RPMI8226 (cell line): ENCODE data around the gene ZC3HAV1L.
"Not testable (repeated sequence)": the region's sequence is repeated elsewhere in the genome, so short reads cannot be mapped to it uniquely, and the experiment has no call there.

Experiments used
- DNase-seq: peaks from one replicate; pipeline ENCODE4 v3.0.0-alpha.2; 2015

ZC3HAV1L gene, protein sequence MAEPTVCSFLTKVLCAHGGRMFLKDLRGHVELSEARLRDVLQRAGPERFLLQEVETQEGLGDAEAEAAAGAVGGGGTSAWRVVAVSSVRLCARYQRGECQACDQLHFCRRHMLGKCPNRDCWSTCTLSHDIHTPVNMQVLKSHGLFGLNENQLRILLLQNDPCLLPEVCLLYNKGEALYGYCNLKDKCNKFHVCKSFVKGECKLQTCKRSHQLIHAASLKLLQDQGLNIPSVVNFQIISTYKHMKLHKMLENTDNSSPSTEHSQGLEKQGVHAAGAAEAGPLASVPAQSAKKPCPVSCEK

DNA sequence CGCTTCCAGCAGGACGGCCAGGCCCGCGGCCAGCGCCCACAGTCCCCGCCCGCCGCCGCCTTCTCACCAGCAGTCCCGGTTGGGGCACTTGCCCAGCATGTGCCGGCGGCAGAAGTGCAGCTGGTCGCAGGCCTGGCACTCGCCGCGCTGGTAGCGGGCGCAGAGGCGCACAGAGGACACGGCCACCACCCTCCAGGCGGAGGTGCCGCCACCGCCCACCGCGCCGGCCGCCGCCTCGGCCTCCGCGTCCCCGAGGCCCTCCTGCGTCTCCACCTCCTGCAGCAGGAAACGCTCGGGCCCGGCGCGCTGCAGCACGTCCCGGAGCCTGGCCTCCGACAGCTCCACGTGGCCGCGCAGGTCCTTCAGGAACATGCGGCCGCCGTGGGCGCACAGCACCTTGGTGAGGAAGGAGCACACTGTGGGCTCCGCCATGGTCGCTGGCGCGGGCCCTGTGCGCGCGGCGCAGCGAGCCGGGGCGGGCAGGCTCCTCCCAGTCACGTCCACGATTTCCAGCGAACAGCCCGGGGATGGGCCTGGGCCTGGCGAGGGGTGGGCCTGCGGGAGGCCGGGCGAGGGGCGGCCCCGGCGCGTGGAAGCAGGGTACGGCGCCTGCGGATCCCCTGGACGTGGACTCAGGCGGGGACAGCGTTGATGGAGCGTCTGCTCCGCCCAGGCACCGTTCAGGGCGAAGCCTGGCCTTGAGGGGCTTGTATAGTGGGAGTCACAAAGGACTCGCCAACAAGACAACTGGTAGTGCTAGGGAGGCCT lies at the start of gene ZC3HAV1L:
Gene ZC3HAV1L (minus strand): TSS at position 457 of the 768 bp plus-strand sequence. CDS start 25 bp downstream, at position 432.
- peak; percentile 38 for DNase-seq

GRCh38 chr7:139084709-139085108 lies 48.9 kb upstream of the ZC3HAV1L start:
- DNase-seq, result no peak

GRCh38 chr7:139081584-139081983 lies 45.7 kb upstream of the ZC3HAV1L start:
- no peak for DNase-seq

DNA sequence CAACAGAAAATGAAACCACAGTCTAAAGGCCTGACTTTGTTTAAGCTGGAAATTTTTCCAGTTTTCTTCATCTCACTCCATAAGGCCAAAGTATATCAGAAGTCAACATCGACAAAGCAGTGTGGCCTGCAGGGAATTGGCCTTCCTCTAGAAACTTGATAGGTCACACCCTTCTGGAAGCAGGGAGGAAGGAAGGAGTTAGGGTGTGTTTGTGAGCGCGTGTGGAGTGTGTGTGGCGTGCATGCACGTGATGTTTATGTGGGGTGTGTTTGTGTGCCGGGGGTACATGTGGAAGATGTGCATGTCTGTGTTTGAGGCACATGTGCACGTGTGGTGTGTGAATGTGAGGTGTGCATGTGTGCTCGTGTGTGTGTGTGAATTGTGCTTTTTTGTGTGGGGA lies 45.1 kb upstream of the ZC3HAV1L start:
- no peak for DNase-seq

DNA sequence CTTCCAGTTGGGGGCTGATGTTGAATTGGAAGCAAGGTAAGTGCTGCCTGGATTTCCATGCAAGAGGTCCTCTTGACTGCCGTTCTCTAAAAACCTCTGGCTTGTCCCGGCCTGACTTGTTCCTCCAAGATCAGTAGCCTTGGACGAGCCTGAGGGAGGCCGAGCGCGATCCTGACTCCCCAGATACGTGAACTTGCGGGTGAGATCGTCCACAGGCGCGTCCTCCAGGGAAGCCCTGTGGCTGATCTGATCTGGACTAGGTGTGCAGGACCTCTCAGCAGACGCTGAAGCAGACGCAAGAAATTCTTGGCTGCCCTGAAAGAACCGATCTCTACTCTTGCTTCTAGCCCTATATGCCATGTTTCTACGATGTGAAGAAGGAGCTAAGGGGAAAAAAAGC lies 44.0 kb upstream of the ZC3HAV1L start:
- DNase-seq, result no peak

DNA sequence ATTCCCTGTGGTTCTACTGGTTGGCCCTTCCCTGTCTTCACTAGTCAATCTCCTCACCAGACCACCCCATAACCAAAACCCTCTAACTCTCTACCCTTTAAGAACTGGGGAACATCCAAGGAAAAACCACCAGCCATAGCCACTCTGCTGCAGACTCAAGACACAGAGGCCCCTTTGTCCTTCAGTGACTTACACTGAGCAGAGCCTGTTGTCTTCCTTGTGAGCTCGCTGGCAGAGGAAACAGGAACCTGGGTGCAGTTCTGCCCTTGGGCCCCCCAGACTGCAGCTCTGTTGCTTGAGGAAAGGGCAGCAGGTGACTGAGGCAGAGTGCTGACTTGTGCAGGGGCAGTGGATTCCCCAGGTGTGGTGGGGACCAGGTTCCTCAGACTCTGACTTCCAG lies 43.1 kb upstream of the ZC3HAV1L start:
- DNase-seq, result no peak

GRCh38 chr7:139078399-139078798 lies 42.6 kb upstream of the ZC3HAV1L start:
- no peak for DNase-seq

- DNase-seq, result not testable (repeated sequence)
Observed at GRCh38 chr7:139077706-139078105, 41.9 kb upstream of the ZC3HAV1L start.

DNA sequence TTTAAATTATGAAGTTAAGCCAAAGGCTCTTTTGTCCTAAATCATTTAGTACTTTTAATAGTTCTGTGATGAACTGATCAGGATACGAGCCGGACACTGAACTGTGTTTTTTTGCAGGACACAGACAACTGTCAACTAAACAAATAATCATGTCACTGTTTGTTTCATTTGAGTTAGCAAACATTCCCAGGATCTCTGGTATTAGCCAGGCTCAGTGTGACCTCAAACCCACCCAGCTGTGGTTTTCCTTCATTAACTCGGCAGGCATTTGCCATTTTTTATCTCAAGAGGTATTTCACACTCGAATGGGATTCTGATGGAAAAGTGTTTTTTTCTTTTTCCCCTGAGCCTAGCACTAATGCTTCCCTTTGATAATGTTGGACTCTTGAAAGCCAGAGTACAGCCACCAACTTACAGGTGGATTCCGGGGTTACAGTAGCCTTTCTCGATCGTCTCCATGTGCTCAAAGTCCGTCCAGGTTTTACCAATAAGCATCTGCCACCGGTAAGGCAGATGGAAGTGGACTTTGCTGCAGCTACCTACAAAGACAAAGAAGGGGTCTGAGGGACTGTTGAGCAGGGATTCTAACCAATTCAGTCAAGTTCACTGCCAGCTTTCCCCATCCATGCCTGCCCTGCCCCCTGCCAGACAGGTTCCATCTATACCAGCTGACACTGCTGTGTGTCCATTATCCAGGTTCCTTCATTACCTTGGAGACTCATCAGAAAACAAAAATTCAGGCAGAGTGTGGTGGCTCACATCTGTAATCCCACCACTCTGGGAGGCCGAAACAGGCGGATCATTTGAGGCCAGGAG lies 40.2 kb upstream of the ZC3HAV1L start:
- no peak for DNase-seq

GRCh38 chr7:139075031-139075652 lies 39.3 kb upstream of the ZC3HAV1L start:
- peak; percentile 85 for DNase-seq

GRCh38 chr7:139072796-139073195 lies 37.0 kb upstream of the ZC3HAV1L start:
- DNase-seq, result no peak

- DNase-seq, result no peak
Observed at GRCh38 chr7:139071680-139072079, 35.8 kb upstream of the ZC3HAV1L start.

- no peak for DNase-seq
Observed at GRCh38 chr7:139068544-139069399, 32.9 kb upstream of the ZC3HAV1L start.

- DNase-seq, result no peak
Observed at GRCh38 chr7:139066315-139066714, 30.5 kb upstream of the ZC3HAV1L start.

- no peak for DNase-seq
Observed at GRCh38 chr7:139065323-139065722, 29.5 kb upstream of the ZC3HAV1L start.

DNA sequence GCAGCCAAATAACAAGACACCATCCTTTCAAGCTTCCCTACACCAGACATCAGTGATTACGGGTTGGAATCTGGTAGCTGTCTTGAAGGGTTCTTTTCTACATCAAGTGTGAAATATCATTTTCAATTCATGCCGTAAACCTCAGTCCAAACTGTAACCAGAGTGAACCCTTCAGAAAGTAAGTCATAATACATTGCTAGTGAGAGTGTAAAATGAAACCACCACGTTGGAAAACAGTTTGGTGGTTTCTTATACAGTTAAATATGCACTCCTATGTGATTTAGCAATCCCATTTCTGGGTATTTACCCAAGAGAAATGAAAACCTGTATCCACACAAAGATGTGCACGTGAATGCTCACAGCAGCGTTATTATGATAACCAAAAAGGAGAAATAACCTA lies 25.6 kb upstream of the ZC3HAV1L start:
- DNase-seq, result no peak

DNA sequence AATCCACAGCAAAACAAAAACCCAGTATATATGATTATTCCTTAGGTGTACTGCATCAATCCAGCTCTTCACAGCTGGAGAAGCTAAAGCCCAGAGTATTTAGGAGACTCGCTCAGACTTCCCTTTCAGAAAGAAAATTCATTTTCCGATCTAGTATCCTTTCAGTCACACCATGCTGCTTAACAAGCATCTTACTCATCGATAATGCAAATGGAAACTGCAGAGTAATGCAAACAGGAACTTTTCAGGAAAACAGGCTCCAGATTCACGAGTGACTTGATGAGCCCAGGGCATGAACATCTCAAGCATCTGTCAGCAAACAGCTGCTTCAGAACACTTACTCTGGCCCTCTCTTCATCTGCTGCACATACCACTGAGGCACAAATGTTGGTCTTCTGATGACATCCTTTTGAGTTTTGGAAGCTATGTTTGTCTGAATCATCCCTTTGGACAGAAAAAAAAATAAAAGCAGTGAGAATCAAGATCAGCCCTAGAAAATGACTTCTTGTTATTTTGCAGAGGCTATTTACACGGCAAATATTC lies 24.9 kb upstream of the ZC3HAV1L start:
- DNase-seq, result no peak

- no peak for DNase-seq
Observed at GRCh38 chr7:139059905-139060304, 24.1 kb upstream of the ZC3HAV1L start.

DNA sequence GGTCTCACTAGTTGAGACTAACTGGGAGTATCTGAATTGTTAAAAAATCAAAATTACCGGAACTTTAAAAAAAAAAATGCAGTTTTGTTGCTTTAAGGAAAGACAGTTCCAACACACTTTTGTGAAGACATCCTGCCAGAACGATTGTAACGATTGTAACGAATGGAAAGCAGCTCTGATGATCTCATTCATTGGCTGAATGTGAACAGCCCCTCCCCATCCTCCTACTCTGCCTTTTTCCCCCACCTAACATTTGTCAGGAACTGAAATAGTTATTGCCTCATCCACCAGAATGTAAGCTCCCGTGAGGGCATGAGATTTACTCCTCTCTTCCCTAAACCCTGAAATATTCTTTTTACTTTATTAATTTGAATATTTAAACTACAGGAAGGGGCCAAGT lies 23.1 kb upstream of the ZC3HAV1L start:
- no peak for DNase-seq

DNA sequence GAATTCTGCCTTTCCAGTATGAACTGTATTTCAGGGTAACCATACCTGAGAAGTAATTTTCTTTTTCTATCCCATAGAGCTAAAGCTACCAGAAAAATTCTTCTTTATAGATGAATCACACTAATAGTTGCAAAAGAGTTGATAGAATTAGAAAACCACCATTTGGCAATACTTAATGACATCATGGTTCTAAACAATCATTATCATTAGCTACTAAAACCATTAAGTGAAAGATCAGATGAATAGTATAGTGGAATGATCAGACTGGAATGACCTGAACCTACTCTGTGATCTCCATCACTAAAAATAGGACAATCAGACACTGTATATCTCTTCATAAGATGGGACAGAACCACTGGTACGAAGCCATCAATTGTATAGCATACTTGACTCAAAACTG lies 19.8 kb upstream of the ZC3HAV1L start:
- DNase-seq, result no peak

GRCh38 chr7:139054656-139055055 lies 18.8 kb upstream of the ZC3HAV1L start:
- not testable (repeated sequence) for DNase-seq

DNA sequence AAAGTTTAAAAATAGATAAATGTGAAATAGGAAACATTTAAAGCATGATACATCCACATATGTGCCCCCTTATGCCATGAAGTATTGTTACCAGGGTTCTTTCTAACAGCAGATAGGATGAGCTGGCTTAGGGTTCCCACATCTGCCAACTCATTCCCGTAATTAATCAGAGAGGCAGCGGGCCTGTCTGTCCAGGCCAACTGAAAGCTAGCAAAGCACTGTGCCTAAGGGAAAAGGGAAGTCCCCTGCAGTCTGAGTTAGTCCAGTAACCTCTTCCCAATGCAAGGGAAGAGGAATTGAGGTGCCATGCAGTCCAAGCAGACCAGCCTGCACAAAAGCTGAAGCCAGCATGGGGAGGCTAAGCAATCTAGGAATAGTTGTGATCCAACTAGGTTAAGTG lies 18.3 kb upstream of the ZC3HAV1L start:
- no peak for DNase-seq
